ENCODE results near the gene MMP24OS.

- no peak for TF ChIP-seq CTCF (conservative IDR thresholded peaks at IDR 0.05; ENCODE audit: low read depth, low read length)
- no peak for TF ChIP-seq BHLHE40 (IDR thresholded peaks at IDR 0.05; ENCODE audit: low read depth, low read length)
- TF ChIP-seq POLR2A (IDR thresholded peaks at IDR 0.05; ENCODE audit: low read depth, low read length) = no peak
- TF ChIP-seq RAD21 (IDR thresholded peaks at IDR 0.05; ENCODE audit: low read length) = no peak
- TF ChIP-seq USF2 (IDR thresholded peaks at IDR 0.05; ENCODE audit: low read depth, low read length) = no peak
- no peak for TF ChIP-seq RFX5 (IDR thresholded peaks at IDR 0.05; ENCODE audit: low read depth, low read length)
- TF ChIP-seq MXI1 (IDR thresholded peaks at IDR 0.05; ENCODE audit: borderline replicate concordance, low read depth, low read length) = no peak
- TF ChIP-seq CEBPB (IDR thresholded peaks at IDR 0.05; ENCODE audit: low read depth, low read length) = no peak
Measured at GRCh38 chr20:35271073-35271882, 6.6 kb downstream of the MMP24OS start.
